T-helper 1 cell treated with Interleukin-12 subunit alpha and Interleukin-12 subunit beta and Interleukin-4 antibody, amounts not matched to agents 30 μg/mL and 1 μg/mL, for 36 hours (primary cell): Measurements from ENCODE around the gene SUGT1.
"Not testable (repeated sequence)": the region's sequence is repeated elsewhere in the genome, so short reads cannot be mapped to it uniquely, and the experiment has no call there.

ENCODE experiments used
- H3K27ac Mint-ChIP-seq: one replicate; pipeline ENCODE4 v1.8.0; 2021; ENCODE audit warnings: mild to moderate bottlenecking, mixed read lengths
- H3K27me3 Mint-ChIP-seq: one replicate; pipeline ENCODE4 v1.8.0; 2021; ENCODE audit warnings: low read depth, mixed read lengths
- H3K36me3 Mint-ChIP-seq: one replicate; pipeline ENCODE4 v1.8.0; 2021; ENCODE audit warnings: low read depth, mixed read lengths
- H3K4me1 Mint-ChIP-seq: one replicate; pipeline ENCODE4 v1.8.0; 2021; ENCODE audit warnings: low read depth, mixed read lengths
- H3K4me3 Mint-ChIP-seq: one replicate; pipeline ENCODE4 v1.8.0; 2021; ENCODE audit warnings: mild to moderate bottlenecking, moderate library complexity, mixed read lengths
- H3K9me3 Mint-ChIP-seq: one replicate; pipeline ENCODE4 v1.8.0; 2021; ENCODE audit warnings: mixed read lengths

Gene SUGT1

GRCh38 chr13:52701728-52702465, 49.3 kb downstream of the SUGT1 start:
- H3K9me3 Mint-ChIP-seq, result no peaks in the 10 kb centered on the region
- H3K4me3 Mint-ChIP-seq, result no peak overlapping the region
- no peaks in the 10 kb centered on the region for H3K4me1 Mint-ChIP-seq
- H3K27me3 Mint-ChIP-seq, result no peaks in the 10 kb centered on the region
- no peak overlapping the region for H3K27ac Mint-ChIP-seq
- peaks cover 2% of the 10 kb centered on the region for H3K36me3 Mint-ChIP-seq

GRCh38 chr13:52703482-52703881, 50.8 kb downstream of the SUGT1 start:
- no peaks in the 10 kb centered on the region for H3K36me3 Mint-ChIP-seq
- no peaks in the 10 kb centered on the region for H3K27me3 Mint-ChIP-seq
- no peak overlapping the region for H3K4me3 Mint-ChIP-seq
- H3K9me3 Mint-ChIP-seq, result no peaks in the 10 kb centered on the region
- H3K27ac Mint-ChIP-seq, result no peak overlapping the region
- no peaks in the 10 kb centered on the region for H3K4me1 Mint-ChIP-seq

GRCh38 chr13:52706081-52706480, 53.4 kb downstream of the SUGT1 start:
- Mint-ChIP-seq H3K27me3 (no peaks in the 10 kb centered on the region), H3K27ac (no peak overlapping the region), H3K36me3 (no peaks in the 10 kb centered on the region), H3K9me3 (no peaks in the 10 kb centered on the region), H3K4me1 (no peaks in the 10 kb centered on the region), H3K4me3 (no peak overlapping the region)

GRCh38 chr13:52707375-52707774, 54.7 kb downstream of the SUGT1 start:
- Mint-ChIP-seq H3K4me3 (no peak overlapping the region), H3K4me1 (no peaks in the 10 kb centered on the region), H3K36me3 (no peaks in the 10 kb centered on the region), H3K27me3 (no peaks in the 10 kb centered on the region), H3K27ac (no peak overlapping the region), H3K9me3 (no peaks in the 10 kb centered on the region)

GRCh38 chr13:52708266-52708665, 55.6 kb downstream of the SUGT1 start:
- H3K27me3 Mint-ChIP-seq, H3K9me3 Mint-ChIP-seq, H3K4me3 Mint-ChIP-seq, H3K27ac Mint-ChIP-seq, H3K36me3 Mint-ChIP-seq, H3K4me1 Mint-ChIP-seq: not testable (repeated sequence)

- Mint-ChIP-seq H3K4me3 (no peak overlapping the region), H3K9me3 (no peaks in the 10 kb centered on the region), H3K4me1 (no peaks in the 10 kb centered on the region), H3K36me3 (no peaks in the 10 kb centered on the region), H3K27me3 (peaks cover 7% of the 10 kb centered on the region), H3K27ac (no peak overlapping the region)
These were observed 58.6 kb downstream of the SUGT1 start for GRCh38 chr13:52711286-52711685.

- Mint-ChIP-seq H3K36me3 (no peaks in the 10 kb centered on the region), H3K27me3 (peaks cover 7% of the 10 kb centered on the region), H3K4me3 (no peak overlapping the region), H3K4me1 (no peaks in the 10 kb centered on the region), H3K27ac (no peak overlapping the region), H3K9me3 (no peaks in the 10 kb centered on the region)
These were observed 59.7 kb downstream of the SUGT1 start for GRCh38 chr13:52712385-52712784.

DNA sequence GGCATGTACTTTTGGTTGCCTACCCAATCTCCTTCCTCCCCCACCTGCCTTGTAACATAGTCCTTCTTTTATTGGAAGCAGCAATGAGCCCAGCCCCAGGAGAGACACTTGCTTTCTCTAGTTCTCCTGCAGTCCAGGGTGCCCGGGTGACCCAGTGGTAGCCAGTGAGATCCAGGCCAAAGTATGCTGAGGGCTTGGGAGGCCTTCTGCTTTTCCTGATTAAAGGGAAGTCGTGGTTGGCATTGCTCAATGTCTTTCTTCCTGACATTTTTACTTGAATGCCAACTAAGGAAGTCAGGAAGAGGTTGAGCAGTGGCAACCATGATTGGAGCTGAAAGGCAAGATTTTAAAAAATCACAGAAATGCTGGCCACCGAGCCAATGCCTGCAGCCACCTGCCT, 61.3 kb downstream of the SUGT1 start:
- no peaks in the 10 kb centered on the region for H3K4me1 Mint-ChIP-seq
- H3K27me3 Mint-ChIP-seq, result peaks cover 13% of the 10 kb centered on the region
- no peaks in the 10 kb centered on the region for H3K36me3 Mint-ChIP-seq
- no peak overlapping the region for H3K4me3 Mint-ChIP-seq
- peaks cover 8% of the 10 kb centered on the region for H3K9me3 Mint-ChIP-seq
- no peak overlapping the region for H3K27ac Mint-ChIP-seq

DNA sequence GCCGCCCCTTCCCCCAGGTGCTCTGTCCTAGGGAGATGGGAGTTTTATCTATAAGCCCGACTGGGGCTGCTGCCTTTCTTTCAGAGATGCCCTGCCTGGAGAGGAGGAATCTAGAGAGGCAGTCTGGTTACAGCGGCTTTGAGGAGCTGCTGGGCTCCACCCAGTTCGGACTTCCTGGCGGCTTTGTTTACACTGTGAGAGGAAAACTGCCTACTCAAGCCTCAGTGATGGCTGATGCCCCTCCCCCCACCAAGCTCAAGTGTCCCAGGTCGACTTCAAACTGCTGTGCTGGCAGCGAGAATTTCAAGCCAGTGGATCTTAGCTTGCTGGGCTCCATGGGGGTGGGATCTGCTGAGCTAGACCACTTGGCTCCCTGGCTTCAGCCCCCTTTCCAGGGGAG, 68.3 kb downstream of the SUGT1 start:
- H3K27ac Mint-ChIP-seq, H3K4me1 Mint-ChIP-seq, H3K4me3 Mint-ChIP-seq, H3K27me3 Mint-ChIP-seq, H3K36me3 Mint-ChIP-seq, H3K9me3 Mint-ChIP-seq: not testable (repeated sequence)

- not testable (repeated sequence) for H3K36me3 Mint-ChIP-seq, H3K4me3 Mint-ChIP-seq, H3K9me3 Mint-ChIP-seq, H3K27ac Mint-ChIP-seq, H3K4me1 Mint-ChIP-seq
- peaks cover 10% of the 10 kb centered on the region for H3K27me3 Mint-ChIP-seq
These were observed 68.7 kb downstream of the SUGT1 start for GRCh38 chr13:52721356-52721755.

DNA sequence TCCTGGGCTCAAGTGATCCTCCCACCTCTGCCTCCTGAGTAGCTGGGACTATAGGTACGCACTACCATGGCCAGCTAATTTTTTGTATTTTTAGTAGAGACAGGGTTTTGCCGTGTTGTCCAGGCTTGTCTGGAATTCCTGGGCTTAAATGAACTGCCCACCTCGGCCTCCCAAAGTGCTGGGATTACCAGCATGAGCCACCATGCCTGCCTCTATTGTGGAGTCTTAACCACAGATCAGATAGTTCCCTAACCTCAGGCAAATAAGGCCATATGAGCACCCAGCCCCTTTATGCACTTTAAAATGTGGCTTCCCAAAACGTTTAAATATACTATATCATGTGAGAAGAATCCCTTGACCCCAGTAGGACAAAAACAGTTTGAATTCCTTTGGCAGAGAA, 70.5 kb downstream of the SUGT1 start:
- Mint-ChIP-seq H3K9me3 (peaks cover 5% of the 10 kb centered on the region), H3K4me3 (no peak overlapping the region), H3K4me1 (peaks cover 4% of the 10 kb centered on the region), H3K36me3 (no peaks in the 10 kb centered on the region), H3K27me3 (peaks cover 14% of the 10 kb centered on the region), H3K27ac (no peak overlapping the region)

DNA sequence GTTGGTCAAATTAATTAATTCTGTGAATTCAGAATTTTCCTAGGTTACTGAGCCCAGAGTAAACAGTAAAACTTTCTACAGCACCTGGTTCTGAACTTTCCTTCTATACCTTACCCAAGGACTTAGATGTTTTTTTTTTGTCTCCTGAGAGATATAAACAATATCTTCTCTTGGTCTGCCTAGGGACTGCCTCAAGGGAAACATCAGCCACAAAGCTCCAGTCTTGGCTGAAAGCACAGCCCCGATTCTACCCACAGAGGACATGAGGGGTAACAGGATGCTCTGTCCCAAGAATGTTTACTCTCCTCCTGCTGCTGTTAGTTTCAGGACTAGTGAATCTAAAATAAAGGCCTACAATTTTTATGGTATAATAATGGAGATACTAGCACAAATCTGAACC, 72.7 kb downstream of the SUGT1 start:
- no peak overlapping the region for H3K27ac Mint-ChIP-seq
- no peaks in the 10 kb centered on the region for H3K9me3 Mint-ChIP-seq
- H3K4me3 Mint-ChIP-seq, result no peak overlapping the region
- H3K36me3 Mint-ChIP-seq, result no peaks in the 10 kb centered on the region
- H3K4me1 Mint-ChIP-seq, result peaks cover 4% of the 10 kb centered on the region
- peaks cover 4% of the 10 kb centered on the region for H3K27me3 Mint-ChIP-seq

GRCh38 chr13:52726258-52726657, 73.6 kb downstream of the SUGT1 start:
- peaks cover 4% of the 10 kb centered on the region for H3K4me1 Mint-ChIP-seq
- H3K27me3 Mint-ChIP-seq, result peaks cover 4% of the 10 kb centered on the region
- no peaks in the 10 kb centered on the region for H3K36me3 Mint-ChIP-seq
- H3K4me3 Mint-ChIP-seq, result no peak overlapping the region
- no peaks in the 10 kb centered on the region for H3K9me3 Mint-ChIP-seq
- H3K27ac Mint-ChIP-seq, result no peak overlapping the region

DNA sequence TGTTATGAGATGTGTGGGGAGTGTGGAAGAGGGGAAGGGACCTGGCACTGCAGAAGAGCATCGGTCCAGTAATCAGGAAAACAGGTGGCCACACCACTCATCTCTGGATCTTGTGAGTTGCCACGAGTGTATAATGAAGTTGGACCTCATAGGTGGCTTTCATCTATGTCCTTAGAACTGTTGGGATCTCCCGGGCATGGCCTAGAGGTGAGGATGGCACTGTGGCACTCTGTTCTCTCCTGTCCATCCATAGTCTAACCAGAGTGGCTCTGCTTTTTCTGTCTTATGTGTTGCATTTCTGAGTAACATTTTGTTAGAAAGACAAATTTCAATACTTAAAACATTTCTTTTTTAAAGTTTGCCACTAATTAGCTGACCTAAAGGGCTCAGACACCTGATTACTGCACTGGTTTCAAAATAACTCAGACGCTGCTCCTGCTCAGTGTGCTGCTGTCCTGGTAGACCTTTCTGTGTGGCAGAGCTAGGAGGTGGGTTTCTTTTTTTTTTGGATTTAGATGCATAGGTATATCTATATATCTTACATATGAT, 81.5 kb downstream of the SUGT1 start:
- no peak overlapping the region for H3K4me3 Mint-ChIP-seq
- H3K9me3 Mint-ChIP-seq, result no peaks in the 10 kb centered on the region
- no peaks in the 10 kb centered on the region for H3K36me3 Mint-ChIP-seq
- H3K27ac Mint-ChIP-seq, result no peak overlapping the region
- H3K4me1 Mint-ChIP-seq, result no peaks in the 10 kb centered on the region
- H3K27me3 Mint-ChIP-seq, result peaks cover 18% of the 10 kb centered on the region

DNA sequence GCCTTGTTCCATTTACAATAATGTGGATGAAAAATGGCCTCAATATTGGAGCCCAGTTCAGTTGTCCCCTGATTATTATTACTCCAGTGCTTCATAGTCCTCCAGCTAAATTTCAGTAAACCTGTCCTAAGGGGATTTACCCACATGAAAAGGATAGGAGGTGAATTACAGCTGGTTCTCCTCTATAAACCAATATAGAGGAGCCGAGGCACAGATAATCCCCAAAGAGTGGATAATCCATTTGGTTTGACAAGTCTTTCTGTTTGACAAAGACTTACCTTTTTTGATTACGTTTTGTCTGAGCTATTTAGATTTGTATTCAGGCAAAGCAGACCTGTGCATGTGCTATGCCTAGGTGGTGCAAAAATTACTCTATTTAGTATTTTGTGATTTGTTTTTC, 84.3 kb downstream of the SUGT1 start:
- no peaks in the 10 kb centered on the region for H3K36me3 Mint-ChIP-seq
- H3K27ac Mint-ChIP-seq, result no peak overlapping the region
- no peaks in the 10 kb centered on the region for H3K4me1 Mint-ChIP-seq
- H3K4me3 Mint-ChIP-seq, result no peak overlapping the region
- peaks cover 39% of the 10 kb centered on the region for H3K27me3 Mint-ChIP-seq
- H3K9me3 Mint-ChIP-seq, result no peaks in the 10 kb centered on the region

DNA sequence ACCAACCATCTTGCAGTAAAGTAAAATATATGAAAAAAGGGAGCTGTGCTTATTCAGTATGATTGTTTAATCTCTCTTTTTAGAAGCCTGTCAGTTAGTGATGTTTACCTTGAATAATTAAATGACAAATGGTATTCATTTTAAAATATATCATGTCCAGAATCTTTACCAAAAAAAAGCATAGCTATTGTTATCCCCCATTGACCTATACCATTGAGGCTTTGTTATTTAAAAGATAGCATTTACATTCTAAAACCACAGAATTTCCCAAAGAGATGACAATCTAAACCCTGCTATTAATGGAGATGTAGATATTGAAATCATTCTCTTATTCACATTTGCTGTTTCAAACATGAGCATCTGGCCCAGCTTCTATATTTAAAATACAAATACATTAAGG, 84.8 kb downstream of the SUGT1 start:
- peaks cover 41% of the 10 kb centered on the region for H3K27me3 Mint-ChIP-seq

More for the DNA sequence above, 84.8 kb downstream of the SUGT1 start:
- Mint-ChIP-seq H3K9me3 (no peaks in the 10 kb centered on the region), H3K27ac (no peak overlapping the region), H3K4me1 (no peaks in the 10 kb centered on the region), H3K36me3 (no peaks in the 10 kb centered on the region), H3K4me3 (no peak overlapping the region)
